SU-DHL-6 (cell line): ENCODE results near the gene SLC13A5.

Source experiments
- EZH2phosphoT487 ChIP-seq: fragments of 200-600 bp; sonication (generic), shearing (Covaris generic); conservative IDR thresholded peaks from 2 replicates; pipeline ENCODE4 v1.6.1; 2018; ENCODE audit warnings: mild to moderate bottlenecking, antibody characterized with exemption, low read length, moderate library complexity, mixed read lengths
- TF ChIP-seq, protein P1 (sequence below): fragments of 200-600 bp; sonication (generic); IDR thresholded peaks from one replicate; pipeline ENCODE4 v1.5.1; 2017; ENCODE audit warnings: antibody characterized with exemption, mild to moderate bottlenecking, low read length, moderate library complexity; ENCODE audit not compliant: insufficient read depth, poor library complexity, severe bottlenecking

- TF ChIP-seq, protein P1, sequence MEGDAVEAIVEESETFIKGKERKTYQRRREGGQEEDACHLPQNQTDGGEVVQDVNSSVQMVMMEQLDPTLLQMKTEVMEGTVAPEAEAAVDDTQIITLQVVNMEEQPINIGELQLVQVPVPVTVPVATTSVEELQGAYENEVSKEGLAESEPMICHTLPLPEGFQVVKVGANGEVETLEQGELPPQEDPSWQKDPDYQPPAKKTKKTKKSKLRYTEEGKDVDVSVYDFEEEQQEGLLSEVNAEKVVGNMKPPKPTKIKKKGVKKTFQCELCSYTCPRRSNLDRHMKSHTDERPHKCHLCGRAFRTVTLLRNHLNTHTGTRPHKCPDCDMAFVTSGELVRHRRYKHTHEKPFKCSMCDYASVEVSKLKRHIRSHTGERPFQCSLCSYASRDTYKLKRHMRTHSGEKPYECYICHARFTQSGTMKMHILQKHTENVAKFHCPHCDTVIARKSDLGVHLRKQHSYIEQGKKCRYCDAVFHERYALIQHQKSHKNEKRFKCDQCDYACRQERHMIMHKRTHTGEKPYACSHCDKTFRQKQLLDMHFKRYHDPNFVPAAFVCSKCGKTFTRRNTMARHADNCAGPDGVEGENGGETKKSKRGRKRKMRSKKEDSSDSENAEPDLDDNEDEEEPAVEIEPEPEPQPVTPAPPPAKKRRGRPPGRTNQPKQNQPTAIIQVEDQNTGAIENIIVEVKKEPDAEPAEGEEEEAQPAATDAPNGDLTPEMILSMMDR = no peak
- no peak for TF ChIP-seq EZH2phosphoT487
These were observed 40.4 kb upstream of the SLC13A5 start for GRCh38 chr17:6753546-6753945.
